H1 (cell line): Measurements from ENCODE around the gene DHRS7B. TPM values are rescaled to one million over a fixed set of nuclear protein-coding genes. Genes with fewer than 3 reads are reported as not detected.
A peak's percentile ranks its signal among the peaks of the same experiment; 100 is the strongest.

Experiments
- KDM1A ChIP-seq: fragments of 200-600, 300-600 bp; sonication (generic); IDR thresholded peaks from 2 replicates; pipeline ENCODE4 v1.7.1; 2016; ENCODE audit warnings: mild to moderate bottlenecking, low read length, borderline replicate concordance
- NRF1 ChIP-seq: IDR thresholded peaks from 2 replicates; pipeline ENCODE4 v1.6.1; 2011; ENCODE audit warnings: mild to moderate bottlenecking, low read depth, low read length, improper control_type of control experiment
- TAF7 ChIP-seq: optimal IDR thresholded peaks from 2 replicates; pipeline ENCODE3; 2011; ENCODE audit warnings: low read depth, mild to moderate bottlenecking, inconsistent platforms, low read length, moderate library complexity, borderline replicate concordance
- polyA plus RNA-seq, 7 experiments: library from polyadenylated mRNA; depleted of rRNA in 3 of 7; stranded (reverse) in 5 of 7; unstranded in 2 of 7; fragments of >200 nt in 5 of 7; fragments of 200-250 nt in 2 of 7; gene quantifications; 1 replicate in 5 of 7; 2 replicates in 1 of 7; 4 replicates in 1 of 7; pipeline versions ENCODE4 v1.2.1 to v1.2.3, GENCODE V29; 2011 to 2013; ENCODE audit warnings: missing spikeins in 2 of 7, mixed read lengths in 2 of 7
- total RNA-seq: library from RNA; stranded (reverse); fragmentation: NEBNext Ultra II Directional; extraction: Animal tissue kit (Norgen Biotek cat#: 25700); gene quantifications from 2 replicates; pipeline ENCODE4 v1.2.1, GENCODE V29; 2021
- TF ChIP-seq, protein P1 (sequence below): IDR thresholded peaks from 2 replicates; pipeline ENCODE4 v1.6.1; 2012; ENCODE audit warnings: low read length, inconsistent platforms

DHRS7B gene
- total and polyA plus RNA-seq, 2 of the 8 experiments (the other 6 are each of a cell fraction or from before 2014, with no cell fraction given): 11.0 to 27.9 TPM

DNA sequence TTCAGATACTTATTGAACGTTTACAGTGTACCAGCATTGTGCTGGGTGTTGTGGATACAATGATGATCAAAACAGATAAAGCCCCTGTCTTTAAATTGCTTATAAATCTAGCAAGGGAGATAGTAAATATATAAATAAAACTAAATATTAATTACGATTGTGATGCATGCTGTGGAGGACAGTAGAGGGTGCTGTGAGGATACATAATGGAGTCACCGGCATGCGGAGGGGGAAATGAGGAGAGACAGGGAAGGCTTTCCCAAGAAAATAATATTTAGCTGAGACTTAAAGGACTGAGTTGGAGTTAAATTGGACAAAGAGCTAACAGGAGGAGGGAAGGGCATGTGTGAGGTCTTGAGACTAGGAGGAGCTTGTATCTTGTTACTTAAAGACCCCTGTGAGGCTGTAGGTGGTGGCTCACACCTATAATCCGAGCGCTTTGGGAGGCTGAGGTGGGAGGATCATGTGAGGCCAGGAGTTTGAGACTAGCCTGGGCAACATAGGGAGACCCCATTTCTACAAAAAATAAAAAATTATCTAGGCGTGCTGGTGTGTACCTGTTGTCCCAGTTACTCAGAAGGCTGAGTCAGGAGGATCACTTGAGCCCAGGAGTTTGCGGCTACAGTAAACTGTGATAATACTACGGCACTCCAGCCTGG, 2.4 kb downstream of the DHRS7B start (continued):
- no peak for TF ChIP-seq NRF1
- TF ChIP-seq TAF7: no peak
- peak; percentile 67; the same call in 1 of the 2 replicates for TF ChIP-seq KDM1A
- TF ChIP-seq, protein P1, sequence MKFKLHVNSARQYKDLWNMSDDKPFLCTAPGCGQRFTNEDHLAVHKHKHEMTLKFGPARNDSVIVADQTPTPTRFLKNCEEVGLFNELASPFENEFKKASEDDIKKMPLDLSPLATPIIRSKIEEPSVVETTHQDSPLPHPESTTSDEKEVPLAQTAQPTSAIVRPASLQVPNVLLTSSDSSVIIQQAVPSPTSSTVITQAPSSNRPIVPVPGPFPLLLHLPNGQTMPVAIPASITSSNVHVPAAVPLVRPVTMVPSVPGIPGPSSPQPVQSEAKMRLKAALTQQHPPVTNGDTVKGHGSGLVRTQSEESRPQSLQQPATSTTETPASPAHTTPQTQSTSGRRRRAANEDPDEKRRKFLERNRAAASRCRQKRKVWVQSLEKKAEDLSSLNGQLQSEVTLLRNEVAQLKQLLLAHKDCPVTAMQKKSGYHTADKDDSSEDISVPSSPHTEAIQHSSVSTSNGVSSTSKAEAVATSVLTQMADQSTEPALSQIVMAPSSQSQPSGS: no peak
